Small intestine (tissue), 16 donors: Measurements from ENCODE around the gene LAMA3. TPM values are rescaled to one million over a fixed set of nuclear protein-coding genes. Genes with fewer than 3 reads are reported as not detected.

Experiments
- DNase-seq, 2 donors: peaks; one replicate each; pipeline versions ENCODE4 v3.0.0 to v3.0.0-alpha.2; 2013
- FAIRE-seq: peaks from 2 replicates; lab custom pipeline; 2012; peaks lifted over from hg19 to GRCh38; lab: Jason Lieb, UNC
- H3K27ac ChIP-seq, 3 donors: one replicate each; pipeline ENCODE4 v1.5.1; 2013; ENCODE audit warnings: low read length in 2 of 3, mild to moderate bottlenecking in 2 of 3, control low read depth in 1 of 3, inconsistent platforms in 1 of 3, low read depth in 1 of 3, moderate library complexity in 1 of 3
- H3K27me3 ChIP-seq, 3 donors: one replicate each; pipeline ENCODE4 v1.6.1; 2013; ENCODE audit warnings: low read length in 3 of 3, inconsistent platforms in 1 of 3; ENCODE audit not compliant: control insufficient read depth in 3 of 3, insufficient read depth in 3 of 3
- H3K36me3 ChIP-seq, 3 donors: one replicate each; pipeline ENCODE4 v1.6.1; 2013; ENCODE audit warnings: low read length in 3 of 3, inconsistent platforms in 1 of 3, low read depth in 1 of 3, mild to moderate bottlenecking in 1 of 3, moderate library complexity in 1 of 3; ENCODE audit not compliant: control insufficient read depth in 3 of 3, insufficient read depth in 2 of 3
- H3K4me1 ChIP-seq, 3 donors: one replicate each; pipeline ENCODE4 v1.6.1; 2013; ENCODE audit warnings: low read length in 2 of 3, inconsistent platforms in 1 of 3, low read depth in 1 of 3, mild to moderate bottlenecking in 1 of 3, moderate library complexity in 1 of 3; ENCODE audit not compliant: control insufficient read depth in 3 of 3, insufficient read depth in 2 of 3
- H3K4me3 ChIP-seq, 3 donors: one replicate each; pipeline ENCODE4 v1.5.1; 2013; ENCODE audit warnings: low read length in 3 of 3, control low read depth in 1 of 3, inconsistent platforms in 1 of 3, low read depth in 1 of 3, mild to moderate bottlenecking in 1 of 3, moderate library complexity in 1 of 3
- H3K9me3 ChIP-seq, 2 donors: one replicate each; pipeline ENCODE4 v1.6.1; 2013; ENCODE audit warnings: low read depth in 1 of 2, low read length in 1 of 2; ENCODE audit not compliant: control insufficient read depth in 2 of 2, insufficient read depth in 1 of 2
- WGBS, 3 donors: extraction: QIAGEN DNeasy Blood & Tissue Kit; methylation state at CpG; one replicate each; pipeline ENCODE4 v1.1.7; 2013; 5-methylcytosine and 5-hydroxymethylcytosine counted together
- long read RNA-seq, 10 donors: transcript quantifications; one replicate each; lab custom pipeline, GENCODE V29; 2026
- polyA plus RNA-seq, 4 donors: library from polyadenylated mRNA; stranded (reverse) in 3 of 4; unstranded in 1 of 4; fragments of 200-250 nt in 3 of 4; fragments of 120-200 nt in 1 of 4; gene quantifications; one replicate each; pipeline versions ENCODE4 v1.2.1 to v1.2.3, GENCODE V29; 2013
- donor health status: healthy with polysubstance abuse.
- donor health status: control.
- donor health status: control.
- donor health status: Bipolar disorder and iron deficiency.
- donor health status: healthy.

Gene LAMA3, protein sequence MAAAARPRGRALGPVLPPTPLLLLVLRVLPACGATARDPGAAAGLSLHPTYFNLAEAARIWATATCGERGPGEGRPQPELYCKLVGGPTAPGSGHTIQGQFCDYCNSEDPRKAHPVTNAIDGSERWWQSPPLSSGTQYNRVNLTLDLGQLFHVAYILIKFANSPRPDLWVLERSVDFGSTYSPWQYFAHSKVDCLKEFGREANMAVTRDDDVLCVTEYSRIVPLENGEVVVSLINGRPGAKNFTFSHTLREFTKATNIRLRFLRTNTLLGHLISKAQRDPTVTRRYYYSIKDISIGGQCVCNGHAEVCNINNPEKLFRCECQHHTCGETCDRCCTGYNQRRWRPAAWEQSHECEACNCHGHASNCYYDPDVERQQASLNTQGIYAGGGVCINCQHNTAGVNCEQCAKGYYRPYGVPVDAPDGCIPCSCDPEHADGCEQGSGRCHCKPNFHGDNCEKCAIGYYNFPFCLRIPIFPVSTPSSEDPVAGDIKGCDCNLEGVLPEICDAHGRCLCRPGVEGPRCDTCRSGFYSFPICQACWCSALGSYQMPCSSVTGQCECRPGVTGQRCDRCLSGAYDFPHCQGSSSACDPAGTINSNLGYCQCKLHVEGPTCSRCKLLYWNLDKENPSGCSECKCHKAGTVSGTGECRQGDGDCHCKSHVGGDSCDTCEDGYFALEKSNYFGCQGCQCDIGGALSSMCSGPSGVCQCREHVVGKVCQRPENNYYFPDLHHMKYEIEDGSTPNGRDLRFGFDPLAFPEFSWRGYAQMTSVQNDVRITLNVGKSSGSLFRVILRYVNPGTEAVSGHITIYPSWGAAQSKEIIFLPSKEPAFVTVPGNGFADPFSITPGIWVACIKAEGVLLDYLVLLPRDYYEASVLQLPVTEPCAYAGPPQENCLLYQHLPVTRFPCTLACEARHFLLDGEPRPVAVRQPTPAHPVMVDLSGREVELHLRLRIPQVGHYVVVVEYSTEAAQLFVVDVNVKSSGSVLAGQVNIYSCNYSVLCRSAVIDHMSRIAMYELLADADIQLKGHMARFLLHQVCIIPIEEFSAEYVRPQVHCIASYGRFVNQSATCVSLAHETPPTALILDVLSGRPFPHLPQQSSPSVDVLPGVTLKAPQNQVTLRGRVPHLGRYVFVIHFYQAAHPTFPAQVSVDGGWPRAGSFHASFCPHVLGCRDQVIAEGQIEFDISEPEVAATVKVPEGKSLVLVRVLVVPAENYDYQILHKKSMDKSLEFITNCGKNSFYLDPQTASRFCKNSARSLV (N-terminal part only)
- polyA plus RNA-seq = 10 to 100 TPM in 3 of 4 donors, 1 to 10 TPM in 1; 9.7 to 67.4 (median 22.0) TPM
- long read RNA-seq, donor 1 = 0 reads
- long read RNA-seq, donor 2 = 0 reads
- long read RNA-seq, donor 3, partial matches to known transcripts = 13 of 13 reads
- long read RNA-seq, donor 3, other reads (novel, unspliced or antisense) = 0 of 13 reads
- long read RNA-seq, donor 4 = 0 reads
- long read RNA-seq, donor 5 = 0 reads
- long read RNA-seq, donor 6, full-length matches to known transcripts = 3 of 13 reads
- long read RNA-seq, donor 6, partial matches to known transcripts = 10 of 13 reads
- long read RNA-seq, donor 6, other reads (novel, unspliced or antisense) = 0 of 13 reads
- long read RNA-seq, donor 7 = 0 reads
- long read RNA-seq, donor 8 = 0 reads
- long read RNA-seq, donor 9 = 0 reads
- long read RNA-seq, donor 10, full-length matches to known transcripts = 1 of 7 reads
- long read RNA-seq, donor 10, partial matches to known transcripts = 6 of 7 reads
- long read RNA-seq, donor 10, other reads (novel, unspliced or antisense) = 0 of 7 reads

DNA sequence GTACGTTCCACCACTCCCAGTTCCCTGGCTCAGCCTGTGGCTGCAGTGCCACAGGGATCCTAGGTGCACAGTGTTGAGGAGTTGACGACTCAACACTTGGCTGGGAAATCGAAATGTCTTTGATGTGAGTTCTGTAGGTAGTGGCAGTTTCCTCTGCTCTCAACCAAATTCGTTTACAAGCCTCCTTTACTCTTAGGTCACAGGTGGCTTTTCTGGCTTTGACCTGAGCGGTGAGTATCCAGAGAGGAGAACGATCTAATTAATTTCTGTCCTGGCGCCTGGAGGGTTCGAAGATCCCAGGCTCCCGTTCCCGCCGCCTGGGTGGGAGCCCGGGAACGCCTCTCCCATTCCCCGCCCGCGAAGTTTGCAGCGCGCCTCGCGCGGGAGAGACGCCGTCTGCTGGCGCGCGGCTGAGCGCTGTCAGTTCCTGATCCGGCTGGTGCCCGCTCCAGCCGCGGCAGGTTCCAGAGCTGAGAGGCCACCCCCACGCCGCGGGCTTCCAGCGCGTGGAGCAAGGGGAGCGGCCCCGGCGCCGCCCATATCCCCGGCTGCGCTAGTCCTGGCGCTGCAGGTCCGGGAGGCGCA, at the start of gene LAMA3:
TSS of gene LAMA3 (plus strand) at position 423 of the 585 bp plus-strand sequence. CDS start 231 bp downstream, outside the sequence.
- H3K4me3 ChIP-seq = peak within 1 kb of the TSS; percentile 26 to 77 (median 36)
- WGBS, 3 donors = 0 to 1% (median 1%) methylated on average over 29 to 45 of the region's 45 CpGs
- H3K27me3 ChIP-seq = peaks cover 0 to 25% (median 4%) of the 10 kb centered on the region in 3 donors
- peaks cover 0 to 9% (median 0%) of the 10 kb centered on the region in 3 donors for H3K4me1 ChIP-seq
- no peak within 1 kb of the TSS for H3K27ac ChIP-seq
- H3K9me3 ChIP-seq = no peaks in the 10 kb centered on the region
- H3K36me3 ChIP-seq = no peaks in the 10 kb centered on the region
- DNase-seq (peak; percentile 65 to 81), FAIRE-seq (no peak)

GRCh38 chr18:23640052-23640451, 49.2 kb upstream of the LAMA3 start:
- DNase-seq = peak in 1 of 2 donors; percentile 15
- Histone ChIP-seq H3K27me3 (no peaks in the 10 kb centered on the region), H3K4me1 (peaks cover 0 to 4% (median 0%) of the 10 kb centered on the region in 3 donors), H3K36me3 (no peaks in the 10 kb centered on the region), H3K9me3 (peaks cover 0 to 13% of the 10 kb centered on the region in 2 donors), H3K27ac (no peak overlapping the region), H3K4me3 (no peak overlapping the region)
- FAIRE-seq = no peak
- 38 to 66% (median 62%) methylated on average over 2 of the region's 2 CpGs for WGBS, 3 donors

GRCh38 chr18:23641143-23641720, 48.0 kb upstream of the LAMA3 start:
- WGBS, 3 donors = 84 to 93% (median 87%) methylated on average over 10 to 11 of the region's 11 CpGs
- Histone ChIP-seq H3K27me3 (no peaks in the 10 kb centered on the region), H3K9me3 (peaks cover 0 to 13% of the 10 kb centered on the region in 2 donors), H3K4me1 (no peaks in the 10 kb centered on the region), H3K27ac (no peak overlapping the region), H3K36me3 (no peaks in the 10 kb centered on the region), H3K4me3 (no peak overlapping the region)
- DNase-seq (no peak), FAIRE-seq (no peak)

GRCh38 chr18:23641937-23642666, 47.2 kb upstream of the LAMA3 start:
- Histone ChIP-seq H3K27me3 (no peaks in the 10 kb centered on the region), H3K4me1 (no peaks in the 10 kb centered on the region), H3K36me3 (no peaks in the 10 kb centered on the region), H3K9me3 (peaks cover 0 to 13% of the 10 kb centered on the region in 2 donors), H3K4me3 (no peak overlapping the region), H3K27ac (no peak overlapping the region)
- DNase-seq (no peak), FAIRE-seq (no peak)
- WGBS, 3 donors = 93 to 94% (median 94%) methylated on average over 11 of the region's 11 CpGs

GRCh38 chr18:23643815-23644490, 45.3 kb upstream of the LAMA3 start:
- peaks cover 0 to 13% of the 10 kb centered on the region in 2 donors for H3K9me3 ChIP-seq
- peaks cover 0 to 4% (median 0%) of the 10 kb centered on the region in 3 donors for H3K27me3 ChIP-seq
- H3K4me3 ChIP-seq = no peak overlapping the region
- WGBS, 3 donors = 74 to 83% (median 75%) methylated on average over 2 of the region's 2 CpGs
- DNase-seq (no peak), FAIRE-seq (no peak)
- H3K27ac ChIP-seq = no peak overlapping the region
- no peaks in the 10 kb centered on the region for H3K4me1 ChIP-seq
- H3K36me3 ChIP-seq = no peaks in the 10 kb centered on the region

DNA sequence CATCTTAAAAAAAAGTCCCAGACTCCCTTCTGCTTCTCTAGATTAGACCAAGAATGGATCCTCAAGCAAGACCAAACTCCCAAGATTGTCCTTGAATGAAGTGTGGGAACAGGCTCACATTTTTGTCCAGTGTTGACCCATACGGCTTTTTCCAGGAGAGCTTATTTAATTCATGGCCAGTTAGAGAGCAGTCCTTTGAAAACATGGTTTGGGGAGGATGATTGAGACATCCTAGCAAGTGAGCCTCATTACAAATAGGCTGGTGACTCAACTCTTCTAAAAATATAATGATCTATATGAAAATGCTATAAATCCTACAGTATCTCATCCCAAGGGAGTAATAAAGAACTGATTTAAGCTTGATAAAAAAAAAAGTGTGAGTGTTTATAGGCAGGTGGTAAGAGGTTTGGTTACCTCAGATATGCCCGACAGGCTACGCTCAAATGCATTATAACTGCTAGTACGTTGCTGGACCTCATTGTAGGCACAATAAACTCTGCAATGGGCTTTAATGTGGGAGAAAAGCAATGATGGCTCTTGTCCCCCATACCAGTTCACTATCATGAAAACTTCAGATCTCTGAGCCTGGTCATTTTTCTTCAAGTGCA, 43.6 kb upstream of the LAMA3 start:
- no peak overlapping the region for H3K4me3 ChIP-seq
- H3K4me1 ChIP-seq = peaks cover 0 to 7% (median 0%) of the 10 kb centered on the region in 3 donors
- 71 to 91% (median 88%) methylated on average over 4 of the region's 4 CpGs for WGBS, 3 donors
- H3K27me3 ChIP-seq = peaks cover 0 to 4% (median 0%) of the 10 kb centered on the region in 3 donors
- no peaks in the 10 kb centered on the region for H3K36me3 ChIP-seq
- no peak overlapping the region for H3K27ac ChIP-seq
- DNase-seq = no peak
- no peak for FAIRE-seq
- H3K9me3 ChIP-seq = peaks cover 0 to 13% of the 10 kb centered on the region in 2 donors
